AG04450 (cell line): ENCODE results near the gene PKIB. TPM values are rescaled to one million over a fixed set of nuclear protein-coding genes. Genes with fewer than 3 reads are reported as not detected.

Experiments
- CTCF ChIA-PET: fragments of 300-600, 350-600 bp; formaldehyde crosslinking; extraction: SDS; loops from one replicate; lab custom pipeline; 2022; ENCODE audit warnings: antibody characterized with exemption, inconsistent platforms; lab: Charles Lee
- POLR2A ChIA-PET: fragments of 350-600 bp; formaldehyde crosslinking; extraction: SDS; loops from one replicate; lab custom pipeline; 2021; ENCODE audit warnings: antibody characterized with exemption, inconsistent platforms; lab: Yijun Ruan, JAX
- DNase-seq: peaks from one replicate; pipeline ENCODE4 v3.0.0-alpha.2; 2011; ENCODE audit warnings: low read depth, low spot score
- H3K27ac ChIP-seq: one replicate; pipeline ENCODE4 v1.5.1; 2012; ENCODE audit warnings: low read depth, low read length, control low read depth
- H3K27me3 ChIP-seq: one replicate; pipeline ENCODE4 v1.6.0; 2012; ENCODE audit warnings: low read length; ENCODE audit not compliant: control insufficient read depth, insufficient read depth
- H3K4me3 ChIP-seq: 2 replicates; pipeline ENCODE4 v1.5.1; 2011; ENCODE audit warnings: mild to moderate bottlenecking, low read depth, low read length, control low read depth
- H3K9me3 ChIP-seq: 2 replicates; pipeline ENCODE4 v1.5.1; 2012; ENCODE audit warnings: low read length; ENCODE audit not compliant: control insufficient read depth, insufficient read depth
- CTCF ChIP-seq: IDR thresholded peaks from 2 replicates; pipeline ENCODE4 v1.5.1; 2011; ENCODE audit warnings: low read depth, low read length, control low read depth, inconsistent platforms
- polyA plus RNA-seq: library from polyadenylated mRNA; depleted of rRNA; stranded (reverse); fragments of >200 nt; gene quantifications from 2 replicates; pipeline ENCODE4 v1.2.3, GENCODE V29; 2011

PKIB gene
- polyA plus RNA-seq, 1 experiment = 8.1 TPM

GRCh38 chr6:122619309-122619708 lies 9.1 kb downstream of the PKIB start:
- H3K27me3 ChIP-seq = no peaks in the 10 kb centered on the region
- DNase-seq = no peak
- H3K27ac ChIP-seq = no peak overlapping the region
- no peak overlapping the region for H3K4me3 ChIP-seq
- no peaks in the 10 kb centered on the region for H3K9me3 ChIP-seq
- no peak for TF ChIP-seq CTCF
- CTCF ChIA-PET = no interaction called here
- POLR2A ChIA-PET = no interaction called here

GRCh38 chr6:122620428-122620827 lies 10.2 kb downstream of the PKIB start:
- H3K9me3 ChIP-seq = no peaks in the 10 kb centered on the region
- no peaks in the 10 kb centered on the region for H3K27me3 ChIP-seq
- DNase-seq = no peak
- ChIA-PET POLR2A (no interaction called here), CTCF (interaction anchor here (0.7 kb wide), 1 partner anchor 12 kb away, joined by 3 read pairs; no protein-coding TSS in a partner anchor)
- H3K27ac ChIP-seq = no peak overlapping the region
- TF ChIP-seq CTCF = no peak
- no peak overlapping the region for H3K4me3 ChIP-seq

- no peak overlapping the region for H3K4me3 ChIP-seq
- no peaks in the 10 kb centered on the region for H3K9me3 ChIP-seq
- TF ChIP-seq CTCF = no peak
- no peaks in the 10 kb centered on the region for H3K27me3 ChIP-seq
- no peak for DNase-seq
- POLR2A ChIA-PET = no interaction called here
- H3K27ac ChIP-seq = no peak overlapping the region
- CTCF ChIA-PET = no interaction called here
Observed at GRCh38 chr6:122620902-122621301, 10.7 kb downstream of the PKIB start.

GRCh38 chr6:122621638-122622037 lies 11.4 kb downstream of the PKIB start:
- POLR2A ChIA-PET = no interaction called here
- Histone ChIP-seq H3K4me3 (no peak overlapping the region), H3K27ac (no peak overlapping the region), H3K27me3 (no peaks in the 10 kb centered on the region), H3K9me3 (no peaks in the 10 kb centered on the region)
- no peak for DNase-seq
- TF ChIP-seq CTCF = no peak
- CTCF ChIA-PET = no interaction called here

GRCh38 chr6:122622479-122622878 lies 12.3 kb downstream of the PKIB start:
- Histone ChIP-seq H3K27me3 (no peaks in the 10 kb centered on the region), H3K4me3 (no peak overlapping the region), H3K9me3 (no peaks in the 10 kb centered on the region), H3K27ac (no peak overlapping the region)
- ChIA-PET CTCF (no interaction called here), POLR2A (no interaction called here)
- no peak for TF ChIP-seq CTCF
- DNase-seq = no peak
